ENCODE results near the gene USH1G. TPM values are rescaled to one million over a fixed set of nuclear protein-coding genes. Genes with fewer than 3 reads are reported as not detected.
A peak's percentile ranks its signal among the peaks of the same experiment; 100 is the strongest.

USH1G gene
- total and polyA plus RNA-seq, 2 of the 13 experiments (the other 11 are each of a cell fraction or from before 2014, with no cell fraction given), result 0.04 TPM; not detected in 1

- TF ChIP-seq, protein P1, sequence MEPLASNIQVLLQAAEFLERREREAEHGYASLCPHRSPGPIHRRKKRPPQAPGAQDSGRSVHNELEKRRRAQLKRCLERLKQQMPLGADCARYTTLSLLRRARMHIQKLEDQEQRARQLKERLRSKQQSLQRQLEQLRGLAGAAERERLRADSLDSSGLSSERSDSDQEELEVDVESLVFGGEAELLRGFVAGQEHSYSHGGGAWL (CRISPR knock-in tag; IDR thresholded peaks at IDR 0.05), result no peak
- TF ChIP-seq ZNF775 (CRISPR knock-in tag; IDR thresholded peaks at IDR 0.05; ENCODE audit: borderline replicate concordance) (no peak), ZNF280B (CRISPR knock-in tag; IDR thresholded peaks at IDR 0.05; ENCODE audit: borderline replicate concordance) (no peak; the same call in 1 of the 2 replicates), ZSCAN21 (CRISPR knock-in tag; IDR thresholded peaks at IDR 0.05; ENCODE audit: borderline replicate concordance) (0 out of 2 replicates have a peak, but pooled peaks have one; percentile 54), ESRRA (CRISPR knock-in tag; IDR thresholded peaks at IDR 0.05; ENCODE audit: low read depth) (no peak), E2F2 (CRISPR knock-in tag; IDR thresholded peaks at IDR 0.05; ENCODE audit: borderline replicate concordance) (no peak), MXI1 (IDR thresholded peaks at IDR 0.05; ENCODE audit: borderline replicate concordance, low read depth, low read length) (no peak), ZBTB7B (CRISPR knock-in tag; IDR thresholded peaks at IDR 0.05) (no peak), ZNF766 (CRISPR knock-in tag; IDR thresholded peaks at IDR 0.05; ENCODE audit: borderline replicate concordance) (0 out of 2 replicates have a peak, but pooled peaks have one; percentile 6), ZNF543 (CRISPR knock-in tag; IDR thresholded peaks at IDR 0.05) (0 out of 2 replicates have a peak, but pooled peaks have one; percentile 41), TP53 (CRISPR knock-in tag; conservative IDR thresholded peaks at IDR 0.05) (no peak)
- TF ChIP-seq, protein P2, sequence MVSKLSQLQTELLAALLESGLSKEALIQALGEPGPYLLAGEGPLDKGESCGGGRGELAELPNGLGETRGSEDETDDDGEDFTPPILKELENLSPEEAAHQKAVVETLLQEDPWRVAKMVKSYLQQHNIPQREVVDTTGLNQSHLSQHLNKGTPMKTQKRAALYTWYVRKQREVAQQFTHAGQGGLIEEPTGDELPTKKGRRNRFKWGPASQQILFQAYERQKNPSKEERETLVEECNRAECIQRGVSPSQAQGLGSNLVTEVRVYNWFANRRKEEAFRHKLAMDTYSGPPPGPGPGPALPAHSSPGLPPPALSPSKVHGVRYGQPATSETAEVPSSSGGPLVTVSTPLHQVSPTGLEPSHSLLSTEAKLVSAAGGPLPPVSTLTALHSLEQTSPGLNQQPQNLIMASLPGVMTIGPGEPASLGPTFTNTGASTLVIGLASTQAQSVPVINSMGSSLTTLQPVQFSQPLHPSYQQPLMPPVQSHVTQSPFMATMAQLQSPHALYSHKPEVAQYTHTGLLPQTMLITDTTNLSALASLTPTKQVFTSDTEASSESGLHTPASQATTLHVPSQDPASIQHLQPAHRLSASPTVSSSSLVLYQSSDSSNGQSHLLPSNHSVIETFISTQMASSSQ (IDR thresholded peaks at IDR 0.05; ENCODE audit: low read depth), result no peak
- TF ChIP-seq, protein P2 (CRISPR knock-in tag; IDR thresholded peaks at IDR 0.05; ENCODE audit: borderline replicate concordance), result no peak
These were observed 48.7 kb upstream of the USH1G start (continued) for GRCh38 chr17:74971842-74972106.

Data from HepG2 (cell line).